ENCODE data around the gene SIGLEC1.

The SIGLEC1 gene

DNA sequence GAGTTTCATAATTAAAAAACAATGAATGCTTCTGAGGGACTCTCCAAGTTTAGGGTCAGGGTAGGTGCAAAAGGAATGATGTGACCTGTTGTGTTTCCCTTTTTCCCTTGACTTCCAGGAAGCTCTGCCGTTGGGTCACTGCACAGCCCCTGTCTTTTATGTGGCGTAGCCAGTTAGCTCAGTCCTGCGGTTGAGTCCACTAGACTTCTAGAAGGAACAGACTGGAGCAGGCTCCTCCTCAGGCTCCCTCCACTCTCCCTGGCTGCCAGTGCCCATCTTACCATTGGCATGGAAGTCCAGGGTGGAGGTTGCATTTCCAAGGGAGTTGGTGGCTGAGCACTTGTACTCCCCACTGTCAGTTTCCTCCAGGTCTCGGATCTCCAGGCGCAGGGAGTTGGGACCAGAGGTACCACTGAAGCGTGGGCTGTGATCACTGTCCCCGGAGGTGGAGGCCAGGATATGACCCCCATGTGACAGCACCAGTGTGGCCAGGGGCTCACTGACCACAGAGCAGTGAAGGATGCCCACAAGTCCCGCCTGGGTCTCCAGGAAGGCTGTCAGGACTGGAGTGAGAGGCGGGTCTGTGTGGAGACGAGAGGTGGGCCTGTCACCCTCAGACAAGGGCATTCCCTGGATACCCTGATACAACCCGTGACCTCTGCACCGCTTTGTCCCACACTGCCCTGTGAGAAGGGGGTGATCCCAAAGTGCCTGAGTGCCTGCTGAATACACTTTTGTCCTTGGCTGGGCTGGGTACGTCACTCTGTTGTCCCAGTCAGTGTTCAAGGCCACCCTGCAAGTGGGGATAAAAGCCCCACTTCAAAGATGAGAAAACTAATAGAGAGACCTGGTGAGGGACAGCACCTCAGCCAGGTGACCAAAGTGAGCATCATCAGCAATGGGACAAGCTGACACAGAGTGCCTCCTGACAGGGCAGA, 11.1 kb downstream of the SIGLEC1 start:
- no peak for DNase-seq (ENCODE audit: low read depth)

DNA sequence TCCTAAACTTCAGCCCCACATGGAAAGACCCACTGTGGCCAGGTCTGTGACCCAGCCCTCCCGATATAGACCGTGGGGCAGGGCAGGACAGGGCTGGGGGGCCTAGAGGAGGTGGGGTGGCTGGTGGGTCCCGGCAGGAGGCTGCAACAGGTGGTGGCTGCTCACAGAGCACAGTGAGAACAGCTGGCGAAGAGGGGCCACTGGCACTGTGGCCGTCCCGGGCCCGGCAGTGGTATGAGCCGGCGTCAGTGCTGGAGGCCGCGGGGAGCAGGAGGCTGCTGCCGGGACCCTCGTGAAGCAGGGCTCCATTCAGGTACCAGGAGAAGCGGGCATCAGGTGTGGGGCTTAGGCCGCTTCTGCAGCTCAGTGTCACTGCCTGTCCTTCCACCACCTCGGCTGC, 13.4 kb downstream of the SIGLEC1 start:
- no peak for DNase-seq (ENCODE audit: low read depth)

DNA sequence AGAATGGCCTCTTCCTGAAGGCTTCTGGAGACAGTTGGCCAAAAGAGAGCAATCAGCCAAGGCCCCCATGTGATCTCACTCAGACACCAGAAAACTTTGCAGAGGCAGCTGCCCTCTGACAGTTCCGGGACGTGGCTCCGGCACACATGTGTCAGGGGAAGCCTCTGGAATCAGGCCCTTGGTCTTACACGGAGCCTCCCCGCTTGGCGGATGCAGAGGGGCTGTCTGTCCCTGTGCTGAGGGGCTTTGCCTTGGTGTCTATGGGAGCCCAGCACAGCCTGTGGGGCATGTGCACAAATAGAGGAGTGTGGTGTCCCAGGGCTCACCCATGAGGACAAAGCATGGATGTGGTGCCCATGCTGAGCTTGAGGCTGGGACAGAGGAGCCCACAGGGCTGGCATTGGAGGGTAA, 13.8 kb downstream of the SIGLEC1 start:
- DNase-seq (ENCODE audit: low read depth): no peak

DNA sequence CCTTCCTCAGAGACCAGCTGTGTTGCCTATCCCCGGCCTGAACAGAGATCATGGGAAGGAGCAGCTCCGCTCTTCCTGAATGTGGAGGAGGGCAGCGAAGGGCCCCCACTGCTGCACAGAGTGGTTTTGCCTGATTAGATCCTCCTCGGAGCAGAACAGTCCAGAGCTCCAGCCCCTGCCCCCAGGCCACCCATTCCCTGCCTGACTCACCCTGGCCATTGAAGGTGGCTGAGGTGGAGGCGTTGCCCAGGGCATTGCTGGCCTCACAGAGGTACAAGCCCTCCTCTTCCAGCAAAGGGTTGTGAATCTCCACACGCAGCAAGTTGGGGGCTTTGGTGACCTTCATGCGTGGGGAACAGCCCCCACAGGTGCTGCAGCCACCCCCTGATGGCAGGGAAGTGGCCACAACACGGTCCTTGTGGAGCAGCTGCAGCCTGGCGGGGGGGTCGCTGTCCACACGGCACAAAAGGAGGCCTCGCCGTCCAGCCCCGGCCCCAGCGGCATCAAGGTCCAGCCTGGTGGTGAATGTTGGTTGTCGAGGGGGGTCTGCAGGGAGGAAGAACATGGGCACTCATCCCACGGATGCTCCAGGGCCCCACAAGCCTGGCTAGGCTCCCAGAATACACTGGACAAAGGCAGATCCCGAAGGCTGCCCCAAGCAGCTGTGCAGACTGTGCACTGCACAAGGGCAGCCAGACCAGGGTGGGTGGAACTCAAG, 14.7 kb downstream of the SIGLEC1 start:
- DNase-seq (ENCODE audit: low read depth): no peak

DNA sequence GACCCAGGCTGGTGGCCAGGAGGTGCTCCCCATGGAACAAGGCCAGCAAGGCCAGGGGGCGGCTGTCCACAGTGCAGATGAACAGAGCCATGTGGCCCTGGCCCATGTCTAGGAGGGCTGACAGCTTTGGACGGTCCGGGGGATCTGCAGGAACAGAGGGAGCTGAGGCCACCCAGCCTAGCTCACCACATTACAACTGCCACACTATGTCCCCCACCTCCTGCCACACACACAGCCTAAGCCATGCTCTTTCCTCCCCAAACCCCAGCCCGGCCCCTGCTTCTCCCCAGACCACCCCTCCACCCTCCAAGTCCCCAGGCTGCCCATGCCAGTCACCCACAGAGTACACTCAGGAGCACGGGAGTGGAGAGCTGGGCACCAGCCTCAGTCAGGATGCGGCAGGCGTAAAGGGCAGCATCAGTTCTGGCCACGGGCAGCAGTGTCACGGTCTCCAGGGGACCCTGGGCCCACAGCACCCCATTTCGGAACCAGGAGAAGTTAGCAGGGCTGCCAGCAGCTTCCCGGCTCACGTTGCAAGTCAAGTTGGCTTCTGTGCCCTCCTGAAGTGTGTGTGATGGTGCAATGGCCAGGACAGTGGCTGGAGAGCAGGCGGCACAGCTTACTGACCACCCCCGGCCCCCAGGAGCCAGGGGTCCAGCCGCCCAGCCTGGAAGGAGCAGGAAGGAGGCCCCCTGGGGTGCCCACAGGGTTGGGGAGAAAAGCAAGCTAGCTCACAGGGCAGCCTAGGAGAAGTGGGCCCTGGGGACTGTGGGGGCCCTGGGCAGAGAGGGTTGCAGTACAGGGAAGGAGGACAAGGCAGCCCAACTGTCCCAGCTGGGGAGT, 15.4 kb downstream of the SIGLEC1 start:
- no peak for DNase-seq (ENCODE audit: low read depth)

DNA sequence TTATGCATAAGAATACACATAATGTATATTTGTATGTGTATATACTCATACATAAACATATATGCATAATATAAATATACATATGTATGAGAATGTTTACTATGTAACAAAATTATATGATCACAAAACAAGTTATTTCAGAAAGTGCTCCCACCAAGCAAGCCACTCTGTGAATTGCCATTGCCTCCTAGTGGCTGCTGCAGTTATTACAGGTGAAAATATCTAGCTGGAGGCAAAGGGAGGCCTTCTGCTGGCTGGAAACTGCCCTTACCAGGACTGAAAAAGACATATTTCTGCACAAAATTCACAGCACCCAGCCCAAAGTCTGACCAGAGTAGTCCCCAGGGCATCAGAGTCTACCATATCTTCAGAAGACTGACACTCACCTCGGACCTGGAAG, 16.2 kb downstream of the SIGLEC1 start:
- DNase-seq (ENCODE audit: low read depth): no peak

DNA sequence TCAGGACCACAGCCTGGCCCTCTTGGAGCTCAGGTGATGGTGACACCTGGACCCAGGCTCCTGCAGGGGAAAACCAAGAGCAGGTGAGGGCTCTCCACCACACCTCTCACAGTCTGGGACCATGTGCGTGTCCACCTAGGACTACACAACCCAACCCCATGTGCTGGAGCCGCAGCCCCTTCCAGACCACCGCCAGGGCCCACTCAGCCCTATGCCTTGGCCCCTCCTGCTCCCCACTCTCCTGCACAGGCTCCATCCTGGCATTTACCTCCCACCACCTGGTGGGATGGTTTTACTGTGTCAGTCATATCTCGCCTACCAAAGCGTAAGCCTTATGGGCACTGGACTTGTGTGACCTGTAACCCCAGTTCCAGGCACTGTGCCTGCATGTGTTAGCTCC, 17.5 kb downstream of the SIGLEC1 start:
- DNase-seq (ENCODE audit: low read depth): no peak

DNA sequence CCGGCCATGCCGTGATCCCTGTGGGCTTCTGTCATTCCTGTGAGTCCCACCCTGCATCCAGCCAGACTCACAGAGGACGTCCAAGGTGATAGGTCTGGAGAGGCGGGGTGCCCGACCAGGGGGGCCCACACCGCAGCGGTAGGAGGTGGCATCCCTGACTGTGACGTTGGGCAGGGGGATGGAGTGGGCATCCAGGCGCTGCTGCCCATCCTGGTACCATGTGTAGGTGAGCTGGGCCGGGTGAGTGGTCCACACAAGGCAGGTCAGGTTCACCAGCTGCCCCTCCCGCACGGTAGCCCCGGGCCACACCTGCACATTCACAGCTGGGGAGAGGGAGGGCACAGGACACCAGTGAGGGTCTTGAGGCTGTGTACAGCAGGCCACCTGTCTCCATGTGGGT, 19.0 kb downstream of the SIGLEC1 start:
- DNase-seq (ENCODE audit: low read depth): no peak

DNA sequence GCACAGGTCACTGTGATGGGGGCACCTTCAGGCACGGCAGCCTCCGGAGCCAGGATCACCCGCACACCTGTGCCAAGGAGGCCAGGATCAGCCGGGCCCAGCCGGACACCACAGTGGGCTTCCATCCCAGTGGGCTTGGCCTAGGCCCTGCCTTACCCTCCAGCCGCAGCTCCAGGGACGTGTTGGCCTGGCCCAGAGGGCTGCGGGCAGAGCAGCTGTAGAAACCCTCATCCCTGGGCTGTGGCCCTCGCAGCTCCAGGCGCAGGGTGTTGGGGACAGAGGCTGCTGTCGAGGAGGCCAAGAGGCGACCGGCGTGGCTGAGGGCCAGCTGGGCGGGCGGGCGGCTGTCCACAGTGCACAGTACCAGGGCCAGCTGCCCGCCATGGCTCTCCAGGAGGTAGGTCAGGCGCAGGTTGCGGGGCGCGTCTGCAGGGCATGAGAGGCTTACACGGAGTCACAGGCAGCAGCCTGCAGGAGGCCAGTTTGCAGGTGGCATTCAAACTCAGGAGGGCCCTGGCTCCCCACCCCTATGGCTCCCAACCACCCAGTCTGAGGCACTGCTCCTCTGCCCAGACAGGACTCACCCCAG, 19.6 kb downstream of the SIGLEC1 start:
- no peak for DNase-seq (ENCODE audit: low read depth)

DNA sequence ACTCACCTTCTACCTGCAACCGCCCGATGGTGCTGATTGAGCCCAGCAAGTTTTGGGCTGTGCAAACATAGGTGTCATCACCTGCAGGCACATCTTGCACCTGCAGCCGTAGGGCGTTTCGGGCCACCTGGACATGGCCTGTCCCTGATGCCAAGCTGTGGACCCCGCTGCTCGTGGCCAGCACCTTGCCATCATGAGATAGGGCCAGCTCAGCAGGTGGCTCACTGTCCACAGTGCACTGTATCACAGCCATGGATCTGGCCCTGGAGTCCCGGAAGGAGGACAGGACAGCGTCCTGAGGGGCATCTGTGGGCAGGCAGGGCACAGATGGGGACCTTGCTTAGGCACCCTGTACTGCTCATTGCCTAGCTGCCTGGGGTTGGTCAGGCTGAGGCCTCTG, 20.5 kb downstream of the SIGLEC1 start:
- no peak for DNase-seq (ENCODE audit: low read depth)

DNA sequence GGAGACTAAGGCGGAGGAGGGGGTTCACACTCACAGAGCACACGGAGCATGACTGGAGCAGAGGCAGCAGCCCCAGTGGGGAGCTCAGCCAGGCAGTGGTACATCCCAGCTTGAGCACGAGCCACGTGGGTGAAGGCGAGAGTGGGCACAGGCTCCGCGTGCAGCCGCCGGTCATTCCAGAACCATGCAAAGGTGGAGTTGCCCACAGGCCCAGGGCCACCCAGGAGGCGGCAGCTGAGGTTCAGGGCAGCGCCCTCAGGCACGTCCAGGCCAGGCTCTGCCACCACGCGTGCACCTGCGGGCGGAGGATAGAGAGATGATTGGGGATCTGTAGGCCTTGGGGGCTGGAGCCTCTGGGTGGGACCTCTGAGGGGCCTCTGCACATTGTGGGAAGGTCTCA, 21.1 kb downstream of the SIGLEC1 start:
- DNase-seq (ENCODE audit: low read depth): no peak

DNA sequence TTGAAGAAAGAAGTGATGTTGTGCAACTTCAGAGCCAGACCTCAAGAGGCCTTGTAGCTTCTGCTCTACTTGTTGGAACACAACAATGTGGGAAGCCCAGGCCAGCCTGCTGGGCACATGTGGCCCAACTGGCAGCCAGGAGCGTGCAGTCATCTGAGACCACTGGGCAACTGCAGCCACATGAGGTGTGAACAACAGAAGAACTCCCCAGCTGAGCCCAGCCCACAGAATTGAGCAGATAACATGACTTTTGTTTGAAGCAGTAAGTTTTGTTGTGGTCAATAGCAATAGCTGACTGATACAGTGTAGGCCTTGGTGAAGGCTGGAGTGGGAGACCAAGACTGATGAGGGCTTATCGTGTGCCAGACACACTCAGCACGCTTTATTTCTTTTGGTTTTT, 22.0 kb downstream of the SIGLEC1 start:
- DNase-seq (ENCODE audit: low read depth): no peak

DNA sequence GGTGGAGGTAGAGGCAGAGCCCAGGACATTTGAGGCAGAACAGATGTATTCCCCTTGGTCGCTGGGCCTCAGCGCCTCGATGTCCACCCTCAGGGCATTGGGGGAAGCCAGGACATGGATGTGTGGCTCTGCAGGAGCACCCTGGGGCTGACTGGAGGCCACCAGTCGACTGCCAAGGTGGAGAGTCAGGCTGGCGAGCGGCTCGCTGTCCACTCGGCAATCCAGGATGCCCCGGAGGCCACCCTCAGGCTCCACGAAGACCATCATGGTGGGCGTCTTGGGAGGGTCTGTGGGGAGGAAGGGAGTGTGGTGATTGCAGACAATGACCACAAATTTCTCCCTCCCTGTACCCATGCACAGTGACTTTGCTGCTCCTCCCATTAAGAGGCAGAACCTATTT, 22.4 kb downstream of the SIGLEC1 start:
- DNase-seq (ENCODE audit: low read depth): no peak

DNA sequence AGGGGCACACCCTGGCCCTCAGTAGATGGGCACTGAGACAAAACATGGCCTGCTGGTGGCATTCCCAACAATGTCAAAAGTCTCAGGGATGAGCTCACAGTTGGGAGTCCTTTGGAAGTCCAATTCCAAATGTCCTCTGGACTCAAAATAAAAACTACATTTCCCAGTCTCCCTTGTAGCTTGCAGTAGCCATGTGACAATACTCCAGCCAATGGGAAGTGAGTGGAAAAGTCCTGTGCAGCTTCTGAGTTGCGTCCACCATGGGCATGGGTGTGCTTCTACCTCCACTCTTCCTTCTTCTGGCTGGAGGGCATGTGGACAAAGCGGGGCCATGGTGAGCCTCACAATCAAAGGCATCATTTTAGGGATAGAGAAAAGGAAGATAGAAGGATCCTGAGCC, 24.7 kb downstream of the SIGLEC1 start:
- no peak for DNase-seq (ENCODE audit: low read depth)

DNA sequence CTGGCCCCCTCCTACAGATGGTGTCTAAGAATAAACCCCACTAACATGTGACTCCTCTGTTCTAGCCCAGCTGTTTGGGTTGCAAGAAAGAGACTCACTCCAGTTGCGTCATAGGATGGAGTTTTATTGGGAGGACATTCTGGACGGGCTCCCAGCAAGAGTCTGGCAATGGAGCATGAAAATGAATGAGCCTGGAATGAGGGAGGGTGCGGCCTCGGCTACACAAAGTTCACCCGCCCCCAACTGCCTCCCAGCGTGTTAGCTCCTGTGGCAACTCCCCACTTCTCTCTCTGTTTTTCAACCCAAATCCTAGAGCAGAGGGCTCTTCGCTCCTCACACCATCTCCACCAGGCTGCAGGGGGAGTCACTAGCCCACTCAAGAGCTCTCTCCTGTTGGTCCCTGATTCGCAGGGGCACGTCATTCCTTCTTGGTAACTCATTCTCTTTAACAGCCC, 25.5 kb downstream of the SIGLEC1 start:
- DNase-seq (ENCODE audit: low read depth): no peak

DNA sequence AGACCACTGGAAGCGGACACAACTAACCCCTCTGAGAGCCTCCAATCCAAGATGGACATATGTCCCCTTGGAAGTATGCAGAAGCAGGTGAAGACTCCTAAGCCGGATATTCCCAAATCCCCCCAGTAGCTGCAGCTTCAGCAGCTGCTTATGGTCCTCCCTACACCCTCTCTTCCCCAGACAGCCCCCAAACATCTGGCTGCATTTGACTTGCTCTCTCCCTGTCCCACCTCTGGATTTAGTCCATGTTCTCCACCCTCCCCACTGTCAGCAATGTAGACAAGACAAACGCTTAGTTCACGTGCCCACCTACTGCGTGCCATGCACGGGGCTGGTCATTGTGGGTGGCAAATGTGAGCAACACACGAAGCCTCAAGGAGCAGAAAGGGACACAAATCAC, 26.0 kb downstream of the SIGLEC1 start:
- no peak for DNase-seq (ENCODE audit: low read depth)

DNA sequence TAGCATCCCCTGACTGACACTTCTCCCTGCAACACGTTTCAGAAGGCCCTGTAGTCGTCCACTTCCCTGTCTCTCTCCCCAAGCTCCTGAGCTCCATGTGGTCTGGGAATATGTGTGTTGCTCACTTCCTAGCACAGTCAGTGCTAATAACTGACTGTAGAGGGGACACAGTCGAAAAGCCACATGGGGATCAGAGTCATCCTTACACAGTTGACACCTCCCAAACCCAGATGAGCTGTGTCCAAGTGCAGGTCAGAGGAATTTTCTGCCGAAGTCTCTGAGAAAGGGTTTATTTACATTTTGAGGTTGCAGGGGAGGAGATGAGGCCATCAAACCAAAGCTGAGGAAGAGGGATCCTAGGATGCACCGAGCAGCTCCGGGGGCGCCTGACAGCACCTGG, 27.1 kb downstream of the SIGLEC1 start:
- no peak for DNase-seq (ENCODE audit: low read depth)

DNA sequence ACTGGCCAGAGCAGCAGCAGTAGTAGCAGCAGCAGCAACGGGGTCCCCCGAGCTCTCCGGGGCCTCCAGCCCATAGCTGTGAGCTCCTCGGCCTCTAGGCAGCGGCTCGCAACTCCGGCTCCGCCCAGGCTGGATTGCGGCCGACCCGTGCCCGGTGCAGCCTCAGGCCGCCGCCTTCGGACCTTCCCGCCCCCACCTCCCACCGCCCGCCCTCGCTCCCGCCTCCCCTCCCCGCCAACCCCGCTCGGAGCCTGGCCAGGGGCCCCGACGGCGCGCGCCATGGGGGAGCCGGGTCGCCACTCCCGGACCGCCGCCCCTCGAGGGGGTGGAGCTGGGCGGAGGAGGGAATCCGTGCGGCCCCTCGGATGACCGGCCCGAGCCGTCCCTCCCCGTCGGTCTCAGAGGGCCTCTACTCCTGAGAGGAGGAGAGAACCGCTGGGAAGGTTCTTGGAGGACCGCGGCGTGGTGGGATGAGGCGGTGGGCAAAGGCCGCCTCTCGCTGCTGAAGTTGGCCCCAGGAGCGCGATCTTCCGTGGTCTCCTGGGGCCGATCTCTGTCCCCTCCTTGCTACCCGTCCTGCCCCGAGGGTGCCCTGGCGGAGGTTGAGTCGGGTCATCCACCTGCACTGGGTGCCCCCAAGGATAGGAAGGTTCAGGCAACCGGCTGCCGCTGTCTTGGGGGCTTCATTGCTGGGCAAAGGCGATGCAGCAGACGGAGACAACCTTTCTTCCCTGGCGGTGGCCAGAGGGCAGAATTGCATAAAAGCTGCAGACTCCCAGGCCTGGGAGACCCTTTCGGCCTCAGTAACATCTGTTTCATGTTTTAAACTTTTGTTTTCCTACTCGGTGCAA, 30.2 kb downstream of the SIGLEC1 start, which contains the start of gene ADAM33:
TSS of gene ADAM33 (minus strand) at position 80 of the 851 bp plus-strand sequence. CDS start at position 74, 6 bp downstream.
- no peak for DNase-seq (ENCODE audit: low read depth)

DNA sequence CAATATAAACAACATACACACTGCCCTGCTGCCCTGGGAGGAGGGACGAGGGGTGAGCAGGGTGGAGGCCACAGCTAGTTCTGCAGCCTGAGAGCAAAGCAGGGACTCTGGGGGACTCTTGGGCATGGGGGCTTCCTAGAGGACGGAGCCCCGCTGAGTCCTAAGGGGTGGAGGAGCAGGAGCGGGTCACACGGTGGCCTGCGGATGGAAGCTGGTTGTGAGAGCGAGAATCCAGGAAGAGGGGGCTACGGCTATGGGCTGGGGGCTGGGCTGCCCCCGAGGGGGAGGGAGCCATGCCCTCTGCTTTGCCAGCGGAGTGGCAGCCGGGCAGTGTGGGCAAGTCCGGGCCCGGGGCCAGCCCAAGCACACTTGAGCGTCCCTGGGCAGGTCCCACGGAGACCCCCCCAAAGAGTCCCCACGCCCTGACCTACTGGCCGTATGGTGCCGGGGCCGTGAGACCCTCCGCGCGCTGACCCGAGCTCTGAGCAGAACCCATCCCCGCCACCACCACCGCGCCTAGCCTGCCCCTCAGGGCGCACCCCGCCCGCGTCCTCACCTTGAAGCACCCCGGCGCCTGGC, 31.0 kb downstream of the SIGLEC1 start:
- DNase-seq (ENCODE audit: low read depth): no peak

DNA sequence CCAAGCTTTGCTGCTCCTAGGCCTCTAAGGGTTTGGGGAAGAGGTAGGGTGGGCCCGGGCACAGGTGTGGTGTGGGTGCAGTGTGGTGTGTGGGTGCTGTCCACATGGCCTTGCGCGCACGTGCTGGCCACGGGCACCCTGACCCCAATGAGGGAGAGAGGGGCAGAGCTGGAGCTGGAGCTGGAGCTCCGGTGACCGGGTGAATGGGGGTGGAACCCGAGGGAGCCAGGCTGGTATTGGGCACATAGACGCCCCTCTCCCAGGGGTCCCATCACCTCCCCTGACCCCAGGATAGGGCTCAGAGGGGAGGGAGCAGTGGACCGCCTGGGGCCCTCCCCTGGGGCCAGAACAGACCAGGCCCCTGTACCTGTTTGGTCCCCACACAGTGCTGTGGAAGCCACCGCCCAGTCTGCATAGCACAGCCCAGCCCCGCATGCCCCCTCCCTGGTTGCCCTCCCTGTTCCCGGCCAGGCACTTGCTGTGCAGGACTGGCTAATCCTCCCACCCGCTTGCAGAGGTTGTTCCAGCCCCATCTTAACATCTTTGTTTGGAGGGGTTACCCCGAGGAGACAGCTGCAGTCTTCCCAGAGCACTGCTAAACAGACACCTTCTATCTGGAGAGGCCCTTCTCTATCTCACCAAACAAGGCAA, 31.6 kb downstream of the SIGLEC1 start:
- DNase-seq (ENCODE audit: low read depth): no peak

Measured in activated gamma-delta T cell treated with anti-CD3 and anti-CD28 coated beads, Interleukin-2, amount 50 U/mL, for 16 hours (primary cell).